ENCODE results near the gene CPSF2.
A peak's percentile ranks its signal among the peaks of the same experiment; 100 is the strongest.

The CPSF2 gene

GRCh38 chr14:92121670-92122350 lies at the start of gene CPSF2, which contains the start of gene NDUFB1:
CPSF2 (plus strand) TSS chr14:92121969; CDS start chr14:92130985, 9,016 bp downstream.
NDUFB1 (minus strand) TSS chr14:92121706; CDS start chr14:92117637, 4,069 bp downstream.
- DNase-seq = peak; percentile 71 to 96 (median 92)
- intact Hi-C loops (cut with DNase I) = no loop called here

GRCh38 chr14:92074555-92074954 lies 47.2 kb upstream of the CPSF2 start:
- no peak for DNase-seq
- intact Hi-C loops (cut with DNase I) = no loop called here

DNA sequence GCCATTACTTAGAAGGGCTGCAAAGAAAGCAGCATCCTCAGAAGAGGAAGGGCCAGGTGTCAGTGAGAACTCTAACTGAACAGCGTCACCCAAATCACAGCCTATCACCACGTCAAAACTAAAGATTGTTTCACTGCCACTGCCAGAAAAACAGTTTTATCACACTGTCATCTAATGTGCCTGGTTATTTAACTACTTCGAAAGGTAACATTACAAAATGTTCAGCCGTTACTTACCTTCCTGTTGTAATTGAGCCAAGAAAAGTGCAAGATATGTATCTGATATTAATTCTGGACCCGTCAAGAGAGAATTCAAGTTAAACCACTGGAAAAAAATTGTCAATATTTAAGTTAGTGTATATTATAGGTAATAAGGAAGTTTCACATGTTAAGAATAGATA lies 33.3 kb upstream of the CPSF2 start:
- intact Hi-C loops (cut with DNase I) = no loop called here
- no peak for DNase-seq

- intact Hi-C loops (cut with DNase I) = no loop called here
- DNase-seq = peak in 8 of 42 donors; percentile 10 to 54 (median 22)
These were observed 28.4 kb upstream of the CPSF2 start for GRCh38 chr14:92093320-92093719.

DNA sequence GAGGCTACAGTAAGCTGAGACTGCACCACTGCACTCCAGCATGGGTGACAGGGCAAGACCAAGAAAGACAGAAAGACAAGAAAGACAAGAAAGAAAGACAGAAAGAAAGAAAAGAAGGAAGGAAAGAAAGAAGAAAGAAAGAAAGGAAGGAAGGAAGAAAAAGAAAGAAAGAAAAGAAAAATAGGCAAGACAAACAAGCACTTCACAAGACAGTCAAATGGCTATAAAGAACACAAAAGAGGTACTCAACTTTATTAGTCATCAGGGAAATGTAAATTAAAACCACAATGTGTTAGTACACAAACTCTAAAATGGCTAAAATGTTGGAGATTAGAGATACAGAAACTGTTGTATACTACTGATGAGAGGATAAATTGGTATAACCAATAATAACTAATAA lies 22.0 kb upstream of the CPSF2 start:
- intact Hi-C loops (cut with DNase I) = no loop called here

DNA sequence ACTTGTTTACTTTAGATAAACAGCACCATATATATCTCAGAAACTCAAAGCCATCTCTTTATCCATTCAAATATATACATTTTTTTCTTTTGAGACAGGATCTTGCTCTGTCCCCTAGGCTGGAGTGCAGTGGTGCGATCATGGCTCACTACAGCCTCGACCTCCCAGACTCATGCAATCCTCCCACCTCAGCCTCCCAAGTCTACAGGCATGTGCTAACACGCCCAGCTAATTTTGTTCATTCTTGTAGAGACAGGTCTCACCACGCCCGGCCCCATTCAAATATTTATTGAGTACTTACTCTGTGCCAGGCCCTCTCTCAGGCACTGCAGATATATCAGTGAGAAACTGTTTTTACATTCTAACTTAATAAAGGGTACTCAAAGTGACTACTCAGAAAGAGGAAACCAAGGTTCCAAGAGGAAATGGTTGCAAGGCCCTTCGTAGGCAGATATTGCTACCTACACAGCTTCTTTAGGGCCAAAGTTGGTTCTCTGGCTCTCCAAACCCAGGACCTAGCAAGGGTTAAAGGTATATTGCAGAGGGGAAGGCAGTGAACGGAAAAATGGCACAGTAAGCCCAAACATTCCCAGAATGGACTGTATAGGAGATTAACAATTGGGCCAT lies 18.3 kb upstream of the CPSF2 start:
- DNase-seq = no peak
- intact Hi-C loops (cut with DNase I) = no loop called here

More for the DNA sequence above, 22.0 kb upstream of the CPSF2 start:
- DNase-seq = no peak

- intact Hi-C loops (cut with DNase I) = no loop called here
- DNase-seq = no peak
These were observed 16.5 kb upstream of the CPSF2 start for GRCh38 chr14:92105073-92105892.

DNA sequence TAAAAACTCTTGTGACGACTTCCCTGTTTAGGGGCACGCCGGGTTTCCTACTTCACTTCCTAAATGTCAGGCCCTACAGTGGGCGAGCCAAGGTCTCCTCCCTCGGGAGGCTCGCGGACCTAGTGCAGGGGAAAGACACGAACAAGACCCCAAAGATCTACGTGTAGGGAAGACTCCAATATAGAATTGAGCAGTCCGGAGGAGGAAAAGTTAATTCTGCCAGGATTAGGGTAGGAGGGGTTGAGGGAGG lies 16.0 kb upstream of the CPSF2 start:
- peak in 23 of 42 donors; percentile 18 to 71 (median 41) for DNase-seq
- intact Hi-C loops (cut with DNase I) = loop anchor here (2.0 kb wide), 1 partner anchor 65 kb away; the partner anchor contains the start of gene TRIP11

DNA sequence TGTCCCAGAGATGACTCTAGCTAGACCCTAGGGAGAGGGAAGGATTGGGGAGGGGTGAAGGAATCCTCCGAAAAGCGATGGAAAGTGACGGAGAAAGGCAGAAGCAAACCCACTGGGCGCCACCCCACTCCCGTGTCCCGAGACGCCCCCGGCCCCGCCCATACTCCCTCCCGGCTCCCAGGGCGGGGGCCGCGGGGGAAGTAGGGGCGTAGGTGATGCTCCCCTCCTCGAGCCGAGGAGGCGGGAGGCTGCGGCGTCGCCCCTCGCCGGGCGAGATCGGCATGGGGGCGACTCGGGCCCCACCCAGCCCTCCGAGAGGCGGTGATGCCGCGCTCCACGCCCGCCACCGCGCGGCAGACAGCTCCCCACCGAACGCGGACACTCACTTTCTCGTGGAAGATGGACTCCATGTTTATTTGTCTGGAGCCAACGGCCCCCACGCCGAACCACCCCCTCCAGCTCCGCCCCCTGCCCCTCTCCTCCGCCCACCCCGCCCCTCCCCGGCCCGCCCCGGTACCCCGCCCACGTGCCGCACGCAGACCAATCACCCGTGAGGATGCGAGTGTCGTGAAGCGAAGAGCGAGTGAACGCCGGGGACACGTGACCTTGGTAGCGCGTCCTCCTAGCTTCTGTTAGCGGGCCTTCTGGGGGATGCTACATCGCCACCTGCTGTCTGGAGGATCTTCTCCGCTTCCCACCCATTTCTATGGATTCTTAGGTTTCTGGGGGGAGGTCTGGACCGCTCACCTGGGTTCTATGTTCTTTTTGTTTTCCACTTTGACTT lies 15.4 kb upstream of the CPSF2 start, which contains the start of gene ATXN3:
TSS of gene ATXN3 (minus strand) at position 440 of the 784 bp plus-strand sequence. CDS start at position 410, 30 bp downstream.
- intact Hi-C loops (cut with DNase I) = loop anchor here (2.0 kb wide), 1 partner anchor 66 kb away; the partner anchor contains the start of gene TRIP11
- DNase-seq = peak; percentile 96 to 100 (median 99)

- DNase-seq = peak in 6 of 42 donors; percentile 5 to 43 (median 28)
- intact Hi-C loops (cut with DNase I) = no loop called here
These were observed 13.2 kb upstream of the CPSF2 start for GRCh38 chr14:92108345-92109254.

DNA sequence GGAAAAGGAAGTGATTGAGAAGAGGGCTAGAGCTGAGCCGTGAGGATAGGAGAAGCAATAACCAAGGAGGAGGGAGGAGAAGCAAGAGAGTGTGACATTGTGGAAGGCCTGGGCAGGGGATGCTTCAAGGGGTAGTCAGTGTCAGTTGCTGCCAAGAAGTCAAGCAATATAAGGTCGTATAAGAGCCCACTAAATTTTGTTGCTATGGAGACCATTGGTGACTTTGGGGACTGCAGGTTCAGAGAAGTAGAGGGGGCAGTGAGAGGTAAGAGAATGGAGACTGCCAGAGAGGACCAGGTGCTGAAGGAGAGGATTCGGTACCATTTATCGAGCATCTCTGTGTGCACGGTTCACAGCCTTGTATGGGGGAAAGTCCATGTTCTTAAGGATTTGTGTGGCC lies 12.3 kb upstream of the CPSF2 start:
- DNase-seq = no peak
- intact Hi-C loops (cut with DNase I) = no loop called here

DNA sequence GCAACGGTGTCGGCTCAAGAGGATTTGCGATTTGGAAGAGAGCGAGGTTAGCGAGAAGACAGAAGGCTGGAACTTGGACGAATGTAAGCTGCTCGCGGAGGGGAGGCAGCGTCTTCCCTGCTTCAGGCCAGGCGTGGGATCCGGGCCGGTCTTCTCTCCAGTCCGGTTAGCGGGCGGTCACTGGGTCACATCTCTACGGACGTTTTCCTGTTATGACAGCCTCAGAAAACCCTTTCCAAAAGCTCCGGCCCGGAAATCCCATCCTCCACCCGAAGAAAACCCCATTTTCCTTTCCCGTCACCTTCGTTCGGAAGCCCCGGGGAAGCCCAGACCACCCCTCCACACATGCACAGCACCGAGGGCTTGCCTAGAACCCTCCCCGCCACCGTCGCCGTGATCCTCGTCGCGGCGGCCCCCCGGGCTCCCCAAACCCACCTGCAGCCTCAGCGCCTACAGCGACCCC lies 531 bp upstream of the CPSF2 start:
- intact Hi-C loops (cut with DNase I) = no loop called here

DNA sequence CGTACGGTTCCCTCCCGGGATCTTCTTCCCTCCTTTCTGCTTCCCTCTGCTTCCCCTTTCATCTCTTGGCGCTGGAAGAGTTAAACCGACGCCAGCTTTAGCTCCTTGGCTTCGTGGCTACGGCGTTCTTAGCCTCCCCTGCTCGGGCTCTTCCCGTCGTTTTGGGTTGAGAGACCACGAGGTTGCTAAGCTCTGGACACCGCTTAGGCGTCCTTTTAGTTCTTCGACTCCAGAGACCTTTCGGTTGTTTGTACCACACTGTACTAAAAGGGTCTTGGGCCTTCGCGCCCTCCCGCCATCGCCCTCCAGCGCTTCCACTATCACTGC lies 545 bp downstream of the CPSF2 start:
- peak in 2 of 42 donors; percentile 49 to 53 for DNase-seq
- intact Hi-C loops (cut with DNase I) = no loop called here

More for the DNA sequence above, 531 bp upstream of the CPSF2 start:
- peak in 21 of 42 donors; percentile 18 to 69 (median 42) for DNase-seq

- no peak for DNase-seq
- intact Hi-C loops (cut with DNase I) = no loop called here
These were observed 992 bp downstream of the CPSF2 start for GRCh38 chr14:92122761-92123160.

GRCh38 chr14:92134456-92134855 lies 12.7 kb downstream of the CPSF2 start:
- intact Hi-C loops (cut with DNase I) = no loop called here
- DNase-seq = no peak

GRCh38 chr14:92135269-92135668 lies 13.5 kb downstream of the CPSF2 start:
- DNase-seq = no peak
- intact Hi-C loops (cut with DNase I) = no loop called here

- intact Hi-C loops (cut with DNase I) = no loop called here
- no peak for DNase-seq
These were observed 21.5 kb downstream of the CPSF2 start for GRCh38 chr14:92143309-92143708.

- no peak for DNase-seq
- intact Hi-C loops (cut with DNase I) = no loop called here
These were observed 22.2 kb downstream of the CPSF2 start for GRCh38 chr14:92143962-92144361.

Measured in head of caudate nucleus (tissue), 42 donors.